Measurements from ENCODE around the gene PDE3B.

Gene PDE3B

DNA sequence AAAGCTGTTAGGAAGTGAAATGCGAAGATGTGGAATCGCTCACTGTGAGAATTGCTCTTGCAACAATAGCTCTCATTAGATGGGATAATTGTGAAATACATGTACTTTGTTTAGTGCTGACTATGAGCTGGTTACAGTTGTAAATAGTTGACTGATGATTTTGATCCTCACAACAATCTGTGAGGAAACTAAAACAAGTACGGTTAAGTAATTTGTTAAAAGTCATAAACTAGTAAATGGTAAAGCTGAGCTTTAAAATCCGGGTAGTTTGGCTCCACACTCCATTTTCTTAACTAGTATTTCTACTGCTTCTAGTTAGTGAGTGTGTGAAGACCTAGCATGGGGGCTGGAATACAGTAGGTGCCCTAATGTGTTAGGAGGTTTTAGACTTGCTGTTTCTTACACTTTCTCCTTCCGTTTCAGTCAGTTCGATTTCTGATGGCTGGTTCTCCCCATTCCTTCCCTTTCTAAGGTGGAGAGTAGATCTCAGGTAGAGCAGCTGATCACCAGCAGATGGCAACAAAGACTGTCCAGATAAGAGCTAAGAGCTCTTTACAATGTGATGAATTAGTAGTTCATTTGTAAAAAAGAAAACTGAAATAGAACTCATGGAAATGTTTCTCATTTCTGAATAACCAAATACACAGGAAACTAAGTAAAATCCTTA is 264.7 kb downstream of the PDE3B start:
- DNase-seq (ENCODE audit: low read depth in 2 of 3, low spot score in 1 of 3): no peak

DNA sequence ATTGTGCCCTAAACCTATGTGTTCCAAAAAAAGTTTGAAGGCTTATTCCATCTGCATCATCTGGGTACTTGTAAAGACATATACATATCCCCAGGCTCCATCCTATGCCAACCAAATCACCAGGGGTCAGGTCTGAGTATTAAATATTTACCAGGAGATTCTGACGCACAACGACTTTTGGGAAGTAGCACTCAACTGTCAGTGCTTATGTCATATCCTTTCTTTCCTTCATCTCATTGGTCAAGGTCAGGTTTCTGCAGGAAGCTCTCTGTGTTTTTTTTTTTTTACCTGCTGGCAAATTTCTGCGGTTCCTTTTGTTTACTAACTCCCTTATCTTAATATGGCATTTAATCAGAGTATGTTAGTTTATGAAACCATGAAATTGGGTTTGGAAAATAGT is 270.9 kb downstream of the PDE3B start:
- DNase-seq (ENCODE audit: low read depth in 2 of 3, low spot score in 1 of 3): no peak

DNA sequence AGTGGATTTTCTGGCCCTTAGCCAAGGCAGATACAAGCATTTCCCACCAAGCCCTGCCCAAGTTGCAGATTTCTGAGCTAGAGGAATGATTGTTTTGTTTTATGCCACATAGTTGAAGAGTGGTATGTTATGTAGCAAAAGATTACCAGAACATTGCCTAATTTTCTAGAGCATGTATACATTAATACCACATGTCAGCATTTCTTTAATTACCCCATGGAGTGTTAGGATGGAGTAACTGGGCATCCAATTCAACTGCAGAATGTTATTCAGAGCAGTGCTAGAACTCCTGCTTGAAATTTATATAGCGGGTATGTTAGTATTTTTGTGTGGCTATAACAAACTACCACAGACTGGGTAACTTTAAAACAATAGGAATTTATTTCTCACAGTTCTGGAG is 272.8 kb downstream of the PDE3B start:
- DNase-seq (ENCODE audit: low read depth in 2 of 3, low spot score in 1 of 3): no peak
